Mammary epithelial cell (primary cell): ENCODE measurements around the gene TMED10.

Source experiments
- CTCF ChIP-seq, 2 donors: IDR thresholded peaks in 1 of 2; conservative IDR thresholded peaks in 1 of 2; 2 replicates each; pipeline ENCODE4 v1.5.1; 2011 to 2012; ENCODE audit warnings: inconsistent platforms in 2 of 2, low read length in 2 of 2, mild to moderate bottlenecking in 2 of 2, control low read depth in 1 of 2, low read depth in 1 of 2; ENCODE audit not compliant: insufficient read depth in 1 of 2; ENCODE audit errors: extremely low read depth in 1 of 2
- EZH2 ChIP-seq: IDR thresholded peaks from 2 replicates; pipeline ENCODE4 v1.6.1; 2012; ENCODE audit warnings: low read length, inconsistent platforms, borderline replicate concordance

- peak in 1 of 2 donors; percentile 14 for TF ChIP-seq CTCF (conservative IDR thresholded peaks at IDR 0.05 in 1 of 2, IDR thresholded peaks at IDR 0.05 in 1 of 2; ENCODE audit: extremely low read depth in 1 of 2, insufficient read depth in 1 of 2, low read depth in 1 of 2, low read length in 2 of 2)
- TF ChIP-seq EZH2: no peak
Measured at GRCh38 chr14:75222208-75222701, 45.8 kb upstream of the TMED10 start.
